ENCODE measurements around the gene PCBP1. TPM values are rescaled to one million over a fixed set of nuclear protein-coding genes. Genes with fewer than 3 reads are reported as not detected.

PCBP1 gene
- total and polyA plus RNA-seq, 2 experiments from 2014 or later, result 127 to 152 TPM

Other genes with a start within 250 kb of the PCBP1 start
- 113 and 128 TPM in 2 replicates for gene SNRNP27, start 193.5 kb upstream of the PCBP1 start, total RNA-seq
- gene SNRNP27, start 193.5 kb upstream of the PCBP1 start, polyA plus RNA-seq, result 86.7 and 96.7 TPM in 2 replicates
- 2.8 and 3.6 TPM in 2 replicates for gene MXD1, start 172.4 kb upstream of the PCBP1 start, total RNA-seq
- 6.5 and 10.0 TPM in 2 replicates for gene MXD1, start 172.4 kb upstream of the PCBP1 start, polyA plus RNA-seq
- gene ASPRV1, start 125.8 kb upstream of the PCBP1 start, total RNA-seq, result 3.8 TPM in 2 replicates
- gene ASPRV1, start 125.8 kb upstream of the PCBP1 start, polyA plus RNA-seq, result 1.6 and 4.2 TPM in 2 replicates
- gene C2orf42, start 103.5 kb downstream of the PCBP1 start, total RNA-seq, result 11.9 and 14.6 TPM in 2 replicates
- gene C2orf42, start 103.5 kb downstream of the PCBP1 start, polyA plus RNA-seq, result 10.0 and 10.3 TPM in 2 replicates
- 135 and 176 TPM in 2 replicates for gene TIA1, start 161.2 kb downstream of the PCBP1 start, total RNA-seq
- gene TIA1, start 161.2 kb downstream of the PCBP1 start, polyA plus RNA-seq, result 95.3 and 123 TPM in 2 replicates
- 33.8 and 41.9 TPM in 2 replicates for gene PCYOX1, start 170.7 kb downstream of the PCBP1 start, total RNA-seq
- gene PCYOX1, start 170.7 kb downstream of the PCBP1 start, polyA plus RNA-seq, result 58.7 and 65.7 TPM in 2 replicates
- gene SNRPG, start 206.3 kb downstream of the PCBP1 start, total RNA-seq, result 105 and 163 TPM in 2 replicates
- 285 and 359 TPM in 2 replicates for gene SNRPG, start 206.3 kb downstream of the PCBP1 start, polyA plus RNA-seq
- gene FAM136A, start 214.6 kb downstream of the PCBP1 start, total RNA-seq, result 70.8 and 75.5 TPM in 2 replicates
- gene FAM136A, start 214.6 kb downstream of the PCBP1 start, polyA plus RNA-seq, result 109 and 113 TPM in 2 replicates